Measurements from ENCODE around the gene ALS2CL. TPM values are rescaled to one million over a fixed set of nuclear protein-coding genes. Genes with fewer than 3 reads are reported as not detected.

ALS2CL gene
- total and polyA plus RNA-seq, 2 experiments from 2014 or later, result 2.0 to 3.1 TPM

GRCh38 chr3:46692566-46692990 lies 901 bp downstream of the ALS2CL start:
- Histone ChIP-seq H3F3A (ENCODE audit: insufficient read depth) (no peaks in the 10 kb centered on the region), H3K4me2 (ENCODE audit: unreplicated experiment) (peak overlapping the region; percentile 91), H3K4me3 (peak overlapping the region; percentile 74), H3K27ac (no peak overlapping the region), H3K9me2 (ENCODE audit: insufficient read depth) (no peaks in the 10 kb centered on the region), H3K9ac (peak overlapping the region; percentile 66; the same call in 1 of the 2 replicates), H3K36me3 (ENCODE audit: low read depth) (no peaks in the 10 kb centered on the region), H4K20me1 (ENCODE audit: insufficient read depth) (no peaks in the 10 kb centered on the region), H3K79me2 (ENCODE audit: insufficient read depth) (no peaks in the 10 kb centered on the region), H3K9me3 (ENCODE audit: low read depth) (no peaks in the 10 kb centered on the region), H3K27me3 (replicated peaks; ENCODE audit: insufficient read depth) (no peaks in the 10 kb centered on the region), H3K4me1 (ENCODE audit: insufficient read depth) (peaks cover 5% of the 10 kb centered on the region; the same call in 1 of the 2 replicates), H2AFZ (peak overlapping the region; percentile 89)
- in situ Hi-C loops (cut with MboI), result no loop called here
- TF ChIP-seq EZH2 (IDR thresholded peaks at IDR 0.05; ENCODE audit: insufficient read depth, poor library complexity, severe bottlenecking), result no peak
- no peak for TF ChIP-seq EZH2phosphoT487 (IDR thresholded peaks at IDR 0.05; ENCODE audit: insufficient read depth, low read depth)
- DNase-seq, result peak; percentile 37
- 63 to 65% methylated on average over 11 of the region's 11 CpGs for WGBS, 2 experiments (ENCODE audit: low coverage in 1 of 2, low lambda C conversion rate in 2 of 2, missing lambda C conversion rate in 2 of 2)

- Histone ChIP-seq H3K79me2 (ENCODE audit: insufficient read depth) (no peaks in the 10 kb centered on the region), H3K27ac (no peak overlapping the region), H3K9ac (no peak overlapping the region), H3K9me3 (ENCODE audit: low read depth) (no peaks in the 10 kb centered on the region), H3K4me1 (ENCODE audit: insufficient read depth) (peaks cover 5% of the 10 kb centered on the region; the same call in 1 of the 2 replicates), H3K36me3 (ENCODE audit: low read depth) (no peaks in the 10 kb centered on the region), H2AFZ (no peak overlapping the region), H3F3A (ENCODE audit: insufficient read depth) (no peaks in the 10 kb centered on the region), H3K4me3 (no peak overlapping the region), H4K20me1 (ENCODE audit: insufficient read depth) (no peaks in the 10 kb centered on the region), H3K4me2 (ENCODE audit: unreplicated experiment) (no peak overlapping the region), H3K9me2 (ENCODE audit: insufficient read depth) (no peaks in the 10 kb centered on the region), H3K27me3 (replicated peaks; ENCODE audit: insufficient read depth) (no peaks in the 10 kb centered on the region)
- TF ChIP-seq EZH2phosphoT487 (IDR thresholded peaks at IDR 0.05; ENCODE audit: insufficient read depth, low read depth), result no peak
- no peak for TF ChIP-seq EZH2 (IDR thresholded peaks at IDR 0.05; ENCODE audit: insufficient read depth, poor library complexity, severe bottlenecking)
- WGBS, 2 experiments (ENCODE audit: low coverage in 1 of 2, low lambda C conversion rate in 2 of 2, missing lambda C conversion rate in 2 of 2), result 86 to 89% methylated on average over 5 of the region's 5 CpGs
- DNase-seq, result peak; percentile 13
- in situ Hi-C loops (cut with MboI), result no loop called here
Observed at GRCh38 chr3:46690798-46691197, 2.7 kb downstream of the ALS2CL start.

GRCh38 chr3:46685446-46685845 lies 8.0 kb downstream of the ALS2CL start:
- TF ChIP-seq EZH2phosphoT487 (IDR thresholded peaks at IDR 0.05; ENCODE audit: insufficient read depth, low read depth), result no peak
- Histone ChIP-seq H3K27me3 (replicated peaks; ENCODE audit: insufficient read depth) (no peaks in the 10 kb centered on the region), H3K4me2 (ENCODE audit: unreplicated experiment) (no peak overlapping the region), H3K9me2 (ENCODE audit: insufficient read depth) (no peaks in the 10 kb centered on the region), H4K20me1 (ENCODE audit: insufficient read depth) (no peaks in the 10 kb centered on the region), H3K9ac (no peak overlapping the region), H3K4me1 (ENCODE audit: insufficient read depth) (no peaks in the 10 kb centered on the region), H3K36me3 (ENCODE audit: low read depth) (no peaks in the 10 kb centered on the region), H3K27ac (no peak overlapping the region), H3F3A (ENCODE audit: insufficient read depth) (no peaks in the 10 kb centered on the region), H3K4me3 (no peak overlapping the region), H3K79me2 (ENCODE audit: insufficient read depth) (no peaks in the 10 kb centered on the region), H3K9me3 (ENCODE audit: low read depth) (no peaks in the 10 kb centered on the region), H2AFZ (no peak overlapping the region)
- in situ Hi-C loops (cut with MboI), result no loop called here
- DNase-seq, result no peak
- WGBS, 2 experiments (ENCODE audit: low coverage in 1 of 2, low lambda C conversion rate in 2 of 2, missing lambda C conversion rate in 2 of 2), result 92 to 95% methylated on average over 9 of the region's 9 CpGs

GRCh38 chr3:46684891-46685290 lies 8.6 kb downstream of the ALS2CL start:
- H3K4me3 ChIP-seq, result no peak overlapping the region
- TF ChIP-seq EZH2 (IDR thresholded peaks at IDR 0.05; ENCODE audit: insufficient read depth, poor library complexity, severe bottlenecking), result no peak
- no peak for TF ChIP-seq EZH2phosphoT487 (IDR thresholded peaks at IDR 0.05; ENCODE audit: insufficient read depth, low read depth)
- H3K79me2 ChIP-seq (ENCODE audit: insufficient read depth), result no peaks in the 10 kb centered on the region
- no peaks in the 10 kb centered on the region for H3K27me3 ChIP-seq (replicated peaks; ENCODE audit: insufficient read depth)
- WGBS, 2 experiments (ENCODE audit: low coverage in 1 of 2, low lambda C conversion rate in 2 of 2, missing lambda C conversion rate in 2 of 2), result 81 to 95% methylated on average over 2 of the region's 2 CpGs
- no peaks in the 10 kb centered on the region for H3K36me3 ChIP-seq (ENCODE audit: low read depth)
- DNase-seq, result peak; percentile 56
- no peaks in the 10 kb centered on the region for H3F3A ChIP-seq (ENCODE audit: insufficient read depth)
- H3K9ac ChIP-seq, result no peak overlapping the region
- no peak overlapping the region for H3K4me2 ChIP-seq (ENCODE audit: unreplicated experiment)
- in situ Hi-C loops (cut with MboI), result no loop called here
- no peak overlapping the region for H2AFZ ChIP-seq
- H3K4me1 ChIP-seq (ENCODE audit: insufficient read depth), result no peaks in the 10 kb centered on the region
- H3K9me3 ChIP-seq (ENCODE audit: low read depth), result no peaks in the 10 kb centered on the region
- H3K27ac ChIP-seq, result no peak overlapping the region
- no peaks in the 10 kb centered on the region for H4K20me1 ChIP-seq (ENCODE audit: insufficient read depth)
- H3K9me2 ChIP-seq (ENCODE audit: insufficient read depth), result no peaks in the 10 kb centered on the region

GRCh38 chr3:46682974-46683373 lies 10.5 kb downstream of the ALS2CL start:
- no peaks in the 10 kb centered on the region for H3K9me2 ChIP-seq (ENCODE audit: insufficient read depth)
- H3K27me3 ChIP-seq (replicated peaks; ENCODE audit: insufficient read depth), result no peaks in the 10 kb centered on the region
- no peak overlapping the region for H3K4me3 ChIP-seq
- H3K4me1 ChIP-seq (ENCODE audit: insufficient read depth), result no peaks in the 10 kb centered on the region
- no peak for DNase-seq
- no peak overlapping the region for H3K9ac ChIP-seq
- no peak overlapping the region for H3K4me2 ChIP-seq (ENCODE audit: unreplicated experiment)
- in situ Hi-C loops (cut with MboI), result no loop called here
- TF ChIP-seq EZH2 (IDR thresholded peaks at IDR 0.05; ENCODE audit: insufficient read depth, poor library complexity, severe bottlenecking) (no peak), EZH2phosphoT487 (IDR thresholded peaks at IDR 0.05; ENCODE audit: insufficient read depth, low read depth) (no peak)
- no peaks in the 10 kb centered on the region for H3K36me3 ChIP-seq (ENCODE audit: low read depth)
- no peaks in the 10 kb centered on the region for H4K20me1 ChIP-seq (ENCODE audit: insufficient read depth)
- H3K27ac ChIP-seq, result no peak overlapping the region
- no peak overlapping the region for H2AFZ ChIP-seq
- H3K79me2 ChIP-seq (ENCODE audit: insufficient read depth), result no peaks in the 10 kb centered on the region
- 89 to 90% methylated on average over 9 to 11 of the region's 11 CpGs for WGBS, 2 experiments (ENCODE audit: low coverage in 1 of 2, low lambda C conversion rate in 2 of 2, missing lambda C conversion rate in 2 of 2)
- no peaks in the 10 kb centered on the region for H3F3A ChIP-seq (ENCODE audit: insufficient read depth)
- no peaks in the 10 kb centered on the region for H3K9me3 ChIP-seq (ENCODE audit: low read depth)

All from GM23248 (cell line).